ENCODE data around the gene ARPC1A. TPM values are rescaled to one million over a fixed set of nuclear protein-coding genes. Genes with fewer than 3 reads are reported as not detected.
"Not testable (repeated sequence)": the region's sequence is repeated elsewhere in the genome, so short reads cannot be mapped to it uniquely, and the experiment has no call there.

Gene ARPC1A
- total RNA-seq, 1 donor from 2014 or later = 198 TPM

GRCh38 chr7:99344061-99344647 lies 18.5 kb downstream of the ARPC1A start:
- Histone ChIP-seq H3K4me2 (ENCODE audit: low read length) (no peak overlapping the region), H3K4me1 (ENCODE audit: insufficient read depth, low read length) (no peaks in the 10 kb centered on the region), H4K20me1 (ENCODE audit: insufficient read depth, low read length) (peaks cover 37% of the 10 kb centered on the region), H2AFZ (ENCODE audit: low read depth, low read length) (no peak overlapping the region), H3K27ac (ENCODE audit: low read depth, low read length) (no peak overlapping the region), H3K4me3 (ENCODE audit: insufficient read depth, low read depth, low read length) (no peak overlapping the region), H3K9ac (ENCODE audit: low read length) (no peak overlapping the region), H3K27me3 (ENCODE audit: insufficient read depth, low read length) (no peaks in the 10 kb centered on the region), H3K79me2 (ENCODE audit: insufficient read depth, low read length) (peaks cover 20% of the 10 kb centered on the region), H3K36me3 (ENCODE audit: insufficient read depth, low read length) (peaks cover 40% of the 10 kb centered on the region), H3K9me3 (ENCODE audit: insufficient read depth, low read depth, low read length) (no peaks in the 10 kb centered on the region)
- TF ChIP-seq CTCF (IDR thresholded peaks at IDR 0.05; ENCODE audit: insufficient read depth, low read depth, low read length) = no peak
- no peak for TF ChIP-seq EZH2 (IDR thresholded peaks at IDR 0.05; ENCODE audit: insufficient read depth, low read length)
- FAIRE-seq = no peak
- H3K9me3 Mint-ChIP-seq (ENCODE audit: unreplicated experiment) = no peaks in the 10 kb centered on the region
- DNase-seq (ENCODE audit: low read depth) = no peak
- peaks cover 24% of the 10 kb centered on the region for H3K36me3 Mint-ChIP-seq (ENCODE audit: low read depth, unreplicated experiment)
- H3K4me3 Mint-ChIP-seq (ENCODE audit: unreplicated experiment) = no peak overlapping the region
- no peak overlapping the region for H3K27ac Mint-ChIP-seq (ENCODE audit: unreplicated experiment)
- no peaks in the 10 kb centered on the region for H3K27me3 Mint-ChIP-seq (ENCODE audit: low read depth, unreplicated experiment)
- no peaks in the 10 kb centered on the region for H3K4me1 Mint-ChIP-seq (ENCODE audit: low read depth, unreplicated experiment)

- not testable (repeated sequence) for H3K9me3 Mint-ChIP-seq (ENCODE audit: unreplicated experiment); H3K4me1 ChIP-seq (ENCODE audit: insufficient read depth, low read length); DNase-seq (ENCODE audit: low read depth); H3K4me1 Mint-ChIP-seq (ENCODE audit: low read depth, unreplicated experiment); H3K27me3 ChIP-seq (ENCODE audit: insufficient read depth, low read length); H2AFZ ChIP-seq (ENCODE audit: low read depth, low read length); H3K4me2 ChIP-seq (ENCODE audit: low read length); H3K9me3 ChIP-seq (ENCODE audit: insufficient read depth, low read depth, low read length); H3K27me3 Mint-ChIP-seq (ENCODE audit: low read depth, unreplicated experiment); H3K27ac ChIP-seq (ENCODE audit: low read depth, low read length); H3K4me3 ChIP-seq (ENCODE audit: insufficient read depth, low read depth, low read length); H3K27ac Mint-ChIP-seq (ENCODE audit: unreplicated experiment); H3K4me3 Mint-ChIP-seq (ENCODE audit: unreplicated experiment); FAIRE-seq; H3K9ac ChIP-seq (ENCODE audit: low read length)
- peaks cover 20% of the 10 kb centered on the region for H3K36me3 Mint-ChIP-seq (ENCODE audit: low read depth, unreplicated experiment)
- peaks cover 25% of the 10 kb centered on the region for H4K20me1 ChIP-seq (ENCODE audit: insufficient read depth, low read length)
- peaks cover 18% of the 10 kb centered on the region for H3K79me2 ChIP-seq (ENCODE audit: insufficient read depth, low read length)
- H3K36me3 ChIP-seq (ENCODE audit: insufficient read depth, low read length) = peaks cover 38% of the 10 kb centered on the region
Observed at GRCh38 chr7:99350641-99351040, 24.9 kb downstream of the ARPC1A start.

GRCh38 chr7:99352247-99352646 lies 26.5 kb downstream of the ARPC1A start:
- Histone ChIP-seq H3K79me2 (ENCODE audit: insufficient read depth, low read length) (peaks cover 18% of the 10 kb centered on the region), H3K27ac (ENCODE audit: low read depth, low read length) (no peak overlapping the region), H3K27me3 (ENCODE audit: insufficient read depth, low read length) (no peaks in the 10 kb centered on the region), H4K20me1 (ENCODE audit: insufficient read depth, low read length) (peaks cover 20% of the 10 kb centered on the region), H3K4me3 (ENCODE audit: insufficient read depth, low read depth, low read length) (no peak overlapping the region), H3K36me3 (ENCODE audit: insufficient read depth, low read length) (peaks cover 36% of the 10 kb centered on the region), H2AFZ (ENCODE audit: low read depth, low read length) (no peak overlapping the region), H3K4me1 (ENCODE audit: insufficient read depth, low read length) (no peaks in the 10 kb centered on the region), H3K4me2 (ENCODE audit: low read length) (no peak overlapping the region), H3K9ac (ENCODE audit: low read length) (no peak overlapping the region), H3K9me3 (ENCODE audit: insufficient read depth, low read depth, low read length) (no peaks in the 10 kb centered on the region)
- TF ChIP-seq CTCF (IDR thresholded peaks at IDR 0.05; ENCODE audit: insufficient read depth, low read depth, low read length) (no peak), EZH2 (IDR thresholded peaks at IDR 0.05; ENCODE audit: insufficient read depth, low read length) (no peak)
- no peaks in the 10 kb centered on the region for H3K9me3 Mint-ChIP-seq (ENCODE audit: unreplicated experiment)
- H3K27me3 Mint-ChIP-seq (ENCODE audit: low read depth, unreplicated experiment) = no peaks in the 10 kb centered on the region
- H3K36me3 Mint-ChIP-seq (ENCODE audit: low read depth, unreplicated experiment) = peaks cover 22% of the 10 kb centered on the region
- H3K4me3 Mint-ChIP-seq (ENCODE audit: unreplicated experiment) = no peak overlapping the region
- H3K27ac Mint-ChIP-seq (ENCODE audit: unreplicated experiment) = no peak overlapping the region
- DNase-seq (ENCODE audit: low read depth) (no peak), FAIRE-seq (no peak)
- H3K4me1 Mint-ChIP-seq (ENCODE audit: low read depth, unreplicated experiment) = no peaks in the 10 kb centered on the region
